Measurements from ENCODE around the gene BTRC.
"Not testable (repeated sequence)": the region's sequence is repeated elsewhere in the genome, so short reads cannot be mapped to it uniquely, and the experiment has no call there.

The BTRC gene

DNA sequence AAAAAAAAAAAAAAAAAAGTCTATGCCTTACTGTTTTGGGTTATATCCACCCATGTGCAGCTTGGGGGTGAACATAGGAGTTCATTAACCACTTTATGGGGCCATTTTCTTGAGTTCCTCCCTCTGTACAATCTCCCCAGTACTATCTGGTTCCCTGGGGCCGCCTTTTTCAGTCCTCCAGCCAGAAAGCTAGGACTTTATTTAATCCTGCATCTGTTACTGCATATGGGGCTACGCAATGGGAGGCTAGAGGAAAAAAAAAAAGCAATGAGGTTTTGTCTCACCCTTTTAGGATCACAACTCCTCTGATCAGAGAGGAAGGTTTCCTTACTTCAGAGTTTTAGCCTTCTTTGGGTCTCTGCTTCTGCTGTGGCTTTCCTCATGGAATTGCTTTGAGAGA lies 51.0 kb downstream of the BTRC start:
- no peak overlapping the region for H3K4me3 ChIP-seq (replicated peaks; ENCODE audit: low read depth, low read length)
- TF ChIP-seq, protein P1, sequence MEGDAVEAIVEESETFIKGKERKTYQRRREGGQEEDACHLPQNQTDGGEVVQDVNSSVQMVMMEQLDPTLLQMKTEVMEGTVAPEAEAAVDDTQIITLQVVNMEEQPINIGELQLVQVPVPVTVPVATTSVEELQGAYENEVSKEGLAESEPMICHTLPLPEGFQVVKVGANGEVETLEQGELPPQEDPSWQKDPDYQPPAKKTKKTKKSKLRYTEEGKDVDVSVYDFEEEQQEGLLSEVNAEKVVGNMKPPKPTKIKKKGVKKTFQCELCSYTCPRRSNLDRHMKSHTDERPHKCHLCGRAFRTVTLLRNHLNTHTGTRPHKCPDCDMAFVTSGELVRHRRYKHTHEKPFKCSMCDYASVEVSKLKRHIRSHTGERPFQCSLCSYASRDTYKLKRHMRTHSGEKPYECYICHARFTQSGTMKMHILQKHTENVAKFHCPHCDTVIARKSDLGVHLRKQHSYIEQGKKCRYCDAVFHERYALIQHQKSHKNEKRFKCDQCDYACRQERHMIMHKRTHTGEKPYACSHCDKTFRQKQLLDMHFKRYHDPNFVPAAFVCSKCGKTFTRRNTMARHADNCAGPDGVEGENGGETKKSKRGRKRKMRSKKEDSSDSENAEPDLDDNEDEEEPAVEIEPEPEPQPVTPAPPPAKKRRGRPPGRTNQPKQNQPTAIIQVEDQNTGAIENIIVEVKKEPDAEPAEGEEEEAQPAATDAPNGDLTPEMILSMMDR (IDR thresholded peaks at IDR 0.05; ENCODE audit: low read length, missing control alignments), result no peak
- no peak for DNase-seq (ENCODE audit: low read depth)

DNA sequence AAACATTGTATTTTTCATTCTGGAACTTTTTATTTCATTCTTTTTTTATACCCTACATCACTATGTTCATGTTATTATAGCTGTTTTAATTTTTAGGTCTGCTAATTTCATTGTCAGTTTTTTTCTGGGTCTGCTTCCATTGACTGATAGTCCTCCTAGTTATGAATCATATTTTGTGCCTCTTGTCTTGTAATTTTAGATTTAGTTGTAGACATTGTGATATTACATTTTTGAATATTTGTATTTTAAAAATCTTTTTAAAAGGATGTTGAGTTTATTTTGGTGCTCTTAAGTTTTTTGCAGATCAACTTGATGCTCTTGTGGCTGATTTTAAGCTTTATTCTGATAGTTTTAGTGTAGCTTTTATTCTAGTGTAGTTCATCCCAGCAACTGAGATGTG lies 57.6 kb downstream of the BTRC start:
- no peak for DNase-seq (ENCODE audit: low read depth)
- TF ChIP-seq, protein P1 (IDR thresholded peaks at IDR 0.05; ENCODE audit: low read length, missing control alignments), result no peak
- H3K4me3 ChIP-seq (replicated peaks; ENCODE audit: low read depth, low read length), result no peak overlapping the region

DNA sequence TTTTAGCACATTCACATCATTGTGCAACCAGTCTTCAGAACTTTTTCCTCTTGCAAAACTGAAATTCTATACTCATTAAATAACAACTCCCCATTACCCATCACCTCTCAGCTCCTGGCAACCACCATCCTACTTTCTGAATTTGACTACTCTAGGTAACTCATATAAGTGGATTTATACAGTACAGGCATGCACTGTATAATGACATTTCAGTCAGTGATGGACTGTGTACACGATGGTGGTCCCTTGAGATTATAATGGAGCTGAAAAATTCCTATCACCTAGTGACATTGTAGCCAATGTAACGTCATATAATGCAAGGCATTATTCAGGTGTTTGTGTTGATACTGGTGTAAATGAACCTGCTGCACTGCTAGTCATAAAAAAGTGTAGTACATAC lies 60.1 kb downstream of the BTRC start:
- TF ChIP-seq, protein P1 (IDR thresholded peaks at IDR 0.05; ENCODE audit: low read length, missing control alignments), result no peak
- no peak for DNase-seq (ENCODE audit: low read depth)
- H3K4me3 ChIP-seq (replicated peaks; ENCODE audit: low read depth, low read length), result no peak overlapping the region

DNA sequence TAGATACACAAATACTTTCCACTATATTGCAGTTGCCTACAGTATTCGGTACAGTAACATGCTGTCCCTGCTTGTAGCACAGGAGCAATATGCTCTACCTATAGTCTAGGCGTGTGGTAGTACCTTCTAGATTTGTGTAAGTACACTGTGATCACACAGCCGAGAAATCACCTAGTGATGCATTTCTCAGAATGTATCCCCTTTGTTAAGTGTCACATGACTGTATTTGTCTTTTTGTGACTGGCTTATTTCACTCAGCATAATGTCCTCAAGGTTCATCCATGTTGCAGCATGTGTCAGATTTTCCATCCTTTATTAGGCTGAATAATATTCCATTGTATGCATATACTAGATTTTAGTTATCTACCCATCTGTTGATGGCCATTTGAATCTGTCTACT lies 61.9 kb downstream of the BTRC start:
- DNase-seq (ENCODE audit: low read depth), result no peak
- TF ChIP-seq, protein P1 (IDR thresholded peaks at IDR 0.05; ENCODE audit: low read length, missing control alignments), result no peak
- no peak overlapping the region for H3K4me3 ChIP-seq (replicated peaks; ENCODE audit: low read depth, low read length)

DNA sequence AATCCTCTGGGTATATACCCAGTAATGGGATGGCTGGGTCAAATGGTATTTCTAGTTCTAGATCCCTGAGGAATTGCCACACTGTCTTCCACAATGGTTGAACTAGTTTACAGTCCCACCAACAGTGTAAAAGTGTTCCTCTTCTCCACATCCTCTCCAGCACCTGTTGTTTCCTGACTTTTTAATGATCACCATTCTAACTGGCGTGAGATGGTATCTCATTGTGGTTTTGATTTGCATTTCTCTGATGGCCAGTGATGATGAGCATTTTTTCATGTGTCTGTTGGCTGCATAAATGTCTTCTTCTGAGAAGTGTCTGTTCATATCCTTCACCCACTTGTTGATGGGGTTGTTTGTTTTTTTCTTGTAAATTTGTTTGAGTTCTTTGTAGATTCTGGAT lies 68.0 kb downstream of the BTRC start:
- DNase-seq (ENCODE audit: low read depth); H3K4me3 ChIP-seq (replicated peaks; ENCODE audit: low read depth, low read length): not testable (repeated sequence)

DNA sequence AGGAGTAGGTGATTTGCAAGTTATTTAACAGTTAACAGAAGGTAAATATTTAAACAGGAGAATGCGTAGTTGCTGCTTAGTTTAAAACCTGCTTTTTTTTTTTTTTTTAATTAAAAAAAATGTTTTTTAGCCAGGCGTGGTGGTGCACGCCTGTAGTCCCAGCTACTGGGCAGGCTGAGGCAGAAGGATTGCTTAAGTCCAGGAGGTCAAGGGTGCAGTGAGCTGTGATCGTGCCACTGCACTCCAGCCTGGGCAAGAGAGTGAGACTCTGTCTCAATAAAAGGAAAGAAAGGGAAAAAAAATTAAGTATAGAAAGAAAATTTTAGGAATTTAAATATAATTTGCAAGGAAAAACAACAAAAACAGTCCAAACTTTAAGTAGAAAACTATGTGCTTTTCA lies 71.6 kb downstream of the BTRC start:
- DNase-seq (ENCODE audit: low read depth), result no peak
- no peak overlapping the region for H3K4me3 ChIP-seq (replicated peaks; ENCODE audit: low read depth, low read length)
- TF ChIP-seq, protein P1 (IDR thresholded peaks at IDR 0.05; ENCODE audit: low read length, missing control alignments), result no peak

DNA sequence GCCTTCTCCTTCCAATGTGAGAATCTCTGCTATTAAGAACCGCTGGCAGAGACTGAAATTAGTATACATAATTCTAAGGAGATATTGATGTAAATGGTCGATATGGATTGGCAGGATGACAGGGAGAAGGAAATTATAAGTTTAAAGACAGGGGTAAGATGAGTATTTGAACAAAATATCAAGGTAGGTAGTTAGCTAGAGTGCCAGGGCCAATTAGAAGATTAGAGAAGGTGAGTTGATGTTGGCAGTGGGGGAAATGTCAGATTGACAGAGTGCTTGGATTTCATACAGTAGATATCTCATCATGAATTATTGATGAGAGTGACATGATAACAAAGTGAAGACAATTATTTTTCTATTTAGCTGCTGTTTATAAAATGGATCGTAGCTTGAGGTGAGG lies 74.1 kb downstream of the BTRC start:
- H3K4me3 ChIP-seq (replicated peaks; ENCODE audit: low read depth, low read length), result no peak overlapping the region
- TF ChIP-seq, protein P1 (IDR thresholded peaks at IDR 0.05; ENCODE audit: low read length, missing control alignments), result no peak

DNA sequence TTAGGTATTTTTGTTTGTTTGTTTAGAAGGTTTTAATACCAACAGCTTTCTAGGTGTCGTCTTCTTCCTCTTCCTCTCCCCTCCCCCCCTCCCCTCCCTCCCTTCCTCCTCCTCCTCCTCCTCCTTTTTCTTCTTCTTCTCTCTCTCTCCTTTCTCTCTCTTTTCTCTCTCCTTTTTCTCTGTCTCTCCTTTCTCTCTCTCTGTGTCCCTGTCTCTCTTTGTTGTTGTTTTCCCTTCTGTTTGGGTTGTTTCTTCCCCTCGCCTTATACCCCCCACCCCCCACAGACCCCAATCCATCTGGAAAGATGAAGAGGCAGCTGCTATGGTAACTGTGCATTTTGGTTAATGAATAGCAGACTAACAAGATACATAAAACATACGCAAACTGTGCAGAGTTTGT lies 75.5 kb downstream of the BTRC start:
- H3K4me3 ChIP-seq (replicated peaks; ENCODE audit: low read depth, low read length), result no peak overlapping the region
- TF ChIP-seq, protein P1 (IDR thresholded peaks at IDR 0.05; ENCODE audit: low read length, missing control alignments), result no peak
- no peak for DNase-seq (ENCODE audit: low read depth)

More for the DNA sequence above, 74.1 kb downstream of the BTRC start:
- no peak for DNase-seq (ENCODE audit: low read depth)
